HK-2 (cell line): ENCODE results near the gene PRDM16.

Source experiments
- DNase-seq: peaks from one replicate; pipeline ENCODE4 v3.0.0-alpha.2; 2018; ENCODE audit not compliant: unreplicated experiment

PRDM16 gene

DNA sequence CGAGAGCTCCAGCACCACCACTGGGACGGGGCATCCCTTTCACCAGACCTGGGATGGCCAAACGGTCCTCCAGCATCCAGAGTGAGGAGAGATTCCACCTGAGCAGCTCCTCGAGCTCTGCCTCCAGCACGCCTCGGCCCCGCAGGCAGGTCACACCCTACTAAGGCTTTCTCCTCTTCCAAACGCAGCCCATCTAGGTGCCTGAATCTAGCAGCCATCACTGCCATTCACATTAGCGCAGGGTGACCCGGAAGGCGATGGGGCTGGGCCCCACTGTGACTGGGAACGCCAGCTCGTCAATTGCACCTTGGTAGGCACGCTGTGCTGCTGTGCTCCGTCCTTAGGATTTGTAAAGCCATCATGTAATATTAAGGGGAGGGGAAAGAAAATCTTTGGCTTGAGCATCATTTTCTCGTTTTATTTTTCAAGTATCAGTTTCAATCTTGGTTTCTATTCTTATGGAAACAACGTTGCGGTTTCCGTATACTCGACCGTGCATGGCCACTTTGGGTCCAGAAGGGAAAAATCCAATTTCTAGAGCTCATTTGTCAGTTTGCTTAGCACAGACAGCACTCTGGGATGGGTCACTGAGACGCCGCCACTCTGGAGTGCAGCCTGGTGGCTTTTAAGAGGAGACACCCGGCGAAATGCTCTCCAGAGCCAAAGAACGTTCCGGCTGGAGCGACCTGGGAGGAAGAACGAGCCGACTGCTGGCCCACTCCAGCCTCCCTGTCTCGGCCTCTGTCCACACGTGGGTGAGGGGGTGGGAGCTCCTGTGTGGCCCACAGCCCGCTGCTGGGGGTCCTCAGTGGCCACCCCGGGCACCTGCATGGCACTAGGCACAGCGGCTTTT, 173.6 kb downstream of the PRDM16 start:
- no peak for DNase-seq

DNA sequence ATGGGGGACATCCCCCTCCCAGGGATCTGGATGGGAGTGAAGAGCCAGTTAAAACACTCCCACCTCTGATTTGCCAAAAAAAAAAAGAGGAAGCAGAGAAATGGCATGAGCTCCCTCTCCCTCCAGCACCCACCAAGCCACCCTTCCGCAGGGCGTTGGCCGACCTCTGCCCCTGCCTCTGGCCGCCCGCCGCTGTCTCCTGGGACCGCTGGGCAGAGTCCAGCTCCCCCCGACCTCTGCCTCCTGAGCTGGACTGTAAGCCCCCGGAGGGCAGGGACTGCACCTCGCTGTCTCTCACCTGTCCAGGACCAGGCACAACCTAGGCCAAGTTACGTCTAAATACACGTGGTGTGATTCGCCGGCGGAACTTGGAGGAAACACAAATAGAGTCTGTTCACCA, 174.3 kb downstream of the PRDM16 start:
- DNase-seq: no peak

DNA sequence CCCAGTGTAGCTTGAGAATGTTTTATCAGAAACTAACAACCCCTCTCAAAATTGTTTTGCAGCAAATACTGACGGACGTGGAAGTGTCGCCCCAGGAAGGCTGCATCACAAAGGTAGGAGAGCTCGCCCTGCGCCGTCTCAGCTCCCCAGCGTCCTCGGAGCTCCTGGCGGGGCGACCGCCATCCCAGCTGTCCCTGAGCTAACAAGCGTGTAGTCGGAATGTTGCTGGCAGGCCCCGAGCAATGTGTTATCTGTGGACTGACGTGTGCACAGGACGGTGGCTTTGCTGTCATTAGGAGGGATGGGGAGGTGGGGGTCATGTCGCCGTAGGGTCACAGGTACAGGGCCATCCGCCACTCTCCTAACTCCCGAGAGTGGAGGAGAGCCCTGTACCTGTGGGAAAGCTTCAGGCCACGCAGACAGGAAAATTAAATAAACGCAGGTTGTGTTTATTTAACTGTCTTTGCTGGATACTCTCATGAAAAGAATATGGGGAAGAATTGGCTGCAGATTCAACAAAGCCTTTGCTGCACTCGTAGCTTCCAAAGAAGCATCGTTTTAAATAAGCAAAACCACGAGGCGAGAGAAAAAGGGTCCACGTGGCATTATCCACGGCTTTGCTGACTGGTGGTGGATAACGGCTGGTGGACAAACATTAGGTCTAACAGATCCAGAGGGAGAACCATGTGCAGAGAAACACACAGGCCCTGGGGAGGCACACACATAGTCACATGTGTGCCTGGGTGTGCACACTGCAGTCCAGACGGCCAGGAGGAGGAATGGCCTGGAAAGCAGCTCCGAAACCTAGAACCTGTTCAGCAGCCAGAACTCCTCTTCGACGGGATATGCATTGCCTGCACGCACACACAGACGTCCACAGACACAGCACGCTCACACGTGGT, 175.3 kb downstream of the PRDM16 start:
- no peak for DNase-seq

DNA sequence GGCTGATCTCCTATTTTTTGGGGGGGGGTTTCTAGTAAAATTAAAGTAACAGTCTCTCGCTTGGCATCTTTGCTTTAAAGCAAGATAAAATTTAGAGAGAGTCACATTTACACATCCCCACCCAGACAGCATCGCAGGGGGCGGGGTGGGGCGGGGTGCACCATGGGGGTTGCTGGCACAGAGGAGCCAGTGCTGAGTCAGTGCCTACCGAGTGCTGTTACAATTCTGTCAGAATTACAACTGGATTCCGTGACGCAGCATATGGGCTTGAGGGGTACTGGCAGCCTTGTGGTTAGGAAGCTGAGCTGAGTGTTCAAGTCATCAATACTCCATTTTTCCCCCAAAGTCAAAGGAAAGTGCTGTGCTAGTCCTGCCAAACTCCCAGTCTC, 175.9 kb downstream of the PRDM16 start:
- no peak for DNase-seq

DNA sequence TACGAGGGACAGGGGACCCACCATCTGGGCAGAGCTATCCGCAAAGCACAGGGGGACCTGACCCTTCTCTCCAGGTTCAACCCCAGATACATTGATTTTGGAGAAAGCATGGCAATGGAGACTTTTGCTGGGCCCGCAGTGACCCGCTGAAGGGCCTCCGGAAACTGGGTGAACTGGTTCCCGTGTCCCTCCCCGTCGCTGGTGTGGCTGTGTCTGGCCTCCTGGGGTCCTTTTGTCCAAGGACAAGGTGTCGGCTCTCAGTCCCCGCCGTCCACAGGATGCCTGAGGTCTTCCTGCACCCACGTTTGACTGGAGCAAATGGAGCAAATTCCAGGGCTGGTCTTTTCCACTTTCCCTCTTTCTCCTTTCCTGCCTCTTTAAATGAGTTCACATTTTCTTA, 176.3 kb downstream of the PRDM16 start:
- DNase-seq: no peak

DNA sequence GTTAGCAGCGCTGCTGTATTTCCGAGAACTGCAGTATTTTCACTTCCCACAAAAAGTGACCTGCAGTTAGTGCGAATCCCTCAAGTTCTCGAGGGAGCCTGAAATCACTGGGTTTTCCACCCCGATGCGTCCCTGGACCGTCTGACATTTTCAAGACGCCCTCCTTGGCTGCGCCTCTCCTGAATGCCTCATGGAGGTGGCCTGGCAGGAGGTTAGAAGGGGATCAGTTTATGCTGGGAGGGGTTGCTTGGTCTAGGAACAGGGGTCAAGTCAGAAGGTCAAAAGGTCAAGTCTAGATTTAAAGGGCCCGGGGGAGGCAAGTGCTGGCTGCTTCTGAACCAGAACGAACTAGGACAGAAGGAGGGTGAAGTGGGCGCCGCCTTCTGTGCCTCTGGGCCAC, 176.8 kb downstream of the PRDM16 start:
- no peak for DNase-seq

DNA sequence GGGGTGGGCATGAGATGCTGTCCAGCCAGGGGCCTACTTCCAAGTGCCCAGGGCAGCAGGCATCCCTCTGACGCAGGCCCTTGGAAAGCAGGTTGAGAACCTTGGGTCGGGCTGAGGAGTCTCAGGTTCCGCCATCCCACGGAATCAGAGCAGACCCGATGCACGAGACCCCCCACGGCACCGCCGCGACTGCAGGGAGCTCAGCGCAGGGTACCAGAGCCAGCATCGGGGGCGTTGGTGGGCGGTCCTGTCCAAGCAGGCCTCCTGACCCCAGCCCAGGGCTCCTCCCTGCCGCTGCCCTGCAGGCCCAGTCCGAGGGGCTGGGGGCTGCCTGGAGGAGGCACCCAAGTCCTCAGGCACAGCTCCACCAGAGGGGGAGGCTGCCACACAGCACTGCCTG, 177.2 kb downstream of the PRDM16 start:
- DNase-seq: no peak

DNA sequence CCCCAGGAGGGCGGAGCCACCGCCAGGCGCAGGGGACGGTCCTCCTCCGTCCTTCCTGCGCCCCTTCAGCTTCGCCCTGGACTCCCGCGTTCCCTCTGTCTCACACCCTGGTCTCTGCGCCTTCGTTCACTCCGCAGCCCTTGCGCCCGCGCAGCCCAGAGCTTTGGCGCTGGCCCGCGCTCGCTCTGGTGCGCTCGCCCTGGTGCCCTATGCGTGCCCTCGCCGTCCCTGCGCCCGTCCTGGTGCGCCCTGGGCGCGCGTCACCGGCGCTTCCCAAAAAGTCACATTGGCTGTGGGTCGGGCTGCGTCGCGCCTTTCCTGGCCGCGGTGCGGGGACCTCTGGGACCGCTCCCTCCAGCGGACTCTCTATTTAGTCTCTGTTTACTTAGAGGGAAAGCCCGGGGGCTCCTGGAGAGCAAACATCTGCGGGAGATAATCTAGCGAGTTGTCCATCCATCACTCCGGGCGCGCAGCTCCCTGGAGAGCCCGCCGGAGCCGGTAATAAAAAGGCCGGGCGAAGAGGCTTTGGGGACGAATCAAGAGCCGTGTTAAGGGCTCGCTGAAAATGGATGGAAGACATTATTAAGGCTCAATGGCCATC, 178.6 kb downstream of the PRDM16 start:
- DNase-seq: no peak

DNA sequence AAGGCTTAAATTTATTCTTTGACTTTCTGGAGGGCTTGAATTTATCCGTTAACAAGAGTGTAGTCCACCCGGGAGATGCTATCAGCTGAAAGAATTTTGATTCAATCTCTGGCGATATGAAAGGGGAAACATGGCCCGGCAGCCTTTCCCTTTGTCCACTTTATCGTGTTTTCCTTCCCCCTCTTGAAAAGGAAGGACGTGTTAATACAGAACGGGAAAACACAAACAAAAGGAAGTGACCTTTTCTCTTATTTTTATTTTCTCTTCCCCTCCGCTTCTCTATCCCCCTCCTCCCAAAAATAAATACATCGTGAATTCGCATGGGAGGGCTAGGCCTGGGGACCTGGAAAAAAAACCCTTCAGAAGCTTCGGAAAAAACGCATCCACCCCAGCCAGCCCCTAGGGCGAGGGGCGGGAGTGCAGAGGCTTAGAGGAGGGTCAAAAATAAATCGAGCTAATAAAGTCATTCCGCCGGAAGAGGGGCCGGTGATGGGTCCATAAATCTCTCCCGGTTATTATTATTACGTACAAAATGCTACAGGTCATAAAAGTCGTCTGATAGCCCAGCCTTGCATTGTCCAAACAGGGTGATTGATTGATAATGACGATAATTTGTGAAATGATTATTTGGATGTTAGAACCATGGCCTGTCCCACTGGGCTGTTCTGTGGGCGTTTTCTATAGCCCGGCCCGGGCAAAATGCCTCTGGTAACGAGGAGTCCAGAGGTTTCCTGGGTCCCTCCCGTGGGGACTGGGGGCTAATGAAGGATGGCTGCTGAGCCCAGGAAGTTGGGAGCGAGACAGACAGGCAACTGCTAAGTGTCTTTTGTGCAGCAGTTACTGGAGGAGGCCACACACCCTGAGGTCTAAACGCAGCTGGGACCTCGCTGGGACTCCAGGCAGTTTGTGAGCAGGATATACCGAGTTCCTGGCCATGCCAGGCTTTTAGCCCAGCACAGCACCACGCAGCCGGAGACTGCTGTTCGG, 179.4 kb downstream of the PRDM16 start:
- no peak for DNase-seq

DNA sequence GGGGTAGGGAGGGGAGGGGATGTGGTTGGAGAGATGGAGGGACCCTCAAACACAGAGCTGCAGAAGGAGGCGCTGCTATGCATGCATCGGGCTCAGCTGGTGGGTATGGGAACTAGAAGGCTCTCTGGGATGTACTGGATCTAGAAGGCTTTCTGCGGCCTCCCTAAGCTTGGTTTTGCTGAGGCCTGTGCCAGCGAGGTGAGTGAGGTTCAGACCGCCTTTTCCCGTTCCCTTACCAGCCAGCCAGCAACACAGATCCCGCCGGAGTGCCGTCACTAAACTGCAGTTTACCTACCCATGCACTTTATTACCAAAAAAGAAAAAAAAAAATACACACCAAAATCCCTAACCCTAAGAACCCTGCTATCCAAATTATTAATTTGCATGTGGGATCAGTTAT, 180.2 kb downstream of the PRDM16 start:
- DNase-seq: no peak

DNA sequence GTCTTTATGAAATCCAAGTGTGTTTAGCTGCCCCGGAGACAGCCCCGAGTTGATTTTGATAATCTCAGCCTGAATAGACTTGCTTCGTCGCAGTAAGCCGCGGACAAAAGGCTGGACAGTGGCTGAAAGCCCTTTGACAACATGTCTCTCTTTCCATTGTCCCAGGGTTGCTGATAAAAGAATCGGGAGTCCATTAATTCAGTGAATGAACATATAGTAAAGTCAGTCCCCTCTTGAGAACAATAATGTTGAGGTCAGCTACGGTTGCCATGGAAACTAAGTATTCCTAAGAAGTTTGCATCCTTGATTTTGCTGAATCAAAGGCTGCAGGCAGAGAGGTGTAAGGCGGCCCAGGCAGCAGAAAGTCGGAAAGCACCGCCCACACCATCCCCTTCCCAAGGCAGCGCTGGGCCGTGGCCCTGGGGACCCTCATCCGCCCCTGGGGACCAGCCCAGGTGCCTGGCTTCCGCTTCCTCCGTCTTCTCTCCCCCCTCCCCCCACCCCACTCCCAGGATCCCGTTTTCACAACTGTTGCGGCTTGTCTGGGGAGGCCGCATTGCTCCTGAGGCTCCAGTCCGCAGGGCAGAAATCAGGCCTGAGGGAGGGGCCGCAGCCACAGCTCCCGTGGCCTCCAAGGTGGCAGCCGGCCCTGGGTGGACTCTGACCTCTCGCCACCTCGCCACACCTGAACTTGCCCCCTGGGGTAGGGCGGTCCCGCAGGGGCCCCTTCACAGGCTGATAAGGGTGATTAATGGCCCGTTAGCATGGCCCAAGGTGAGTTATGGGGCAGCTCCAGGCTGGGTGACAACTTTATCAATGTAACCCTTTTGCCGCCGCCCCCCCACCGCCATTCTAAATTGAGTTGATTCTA, 180.9 kb downstream of the PRDM16 start:
- no peak for DNase-seq

DNA sequence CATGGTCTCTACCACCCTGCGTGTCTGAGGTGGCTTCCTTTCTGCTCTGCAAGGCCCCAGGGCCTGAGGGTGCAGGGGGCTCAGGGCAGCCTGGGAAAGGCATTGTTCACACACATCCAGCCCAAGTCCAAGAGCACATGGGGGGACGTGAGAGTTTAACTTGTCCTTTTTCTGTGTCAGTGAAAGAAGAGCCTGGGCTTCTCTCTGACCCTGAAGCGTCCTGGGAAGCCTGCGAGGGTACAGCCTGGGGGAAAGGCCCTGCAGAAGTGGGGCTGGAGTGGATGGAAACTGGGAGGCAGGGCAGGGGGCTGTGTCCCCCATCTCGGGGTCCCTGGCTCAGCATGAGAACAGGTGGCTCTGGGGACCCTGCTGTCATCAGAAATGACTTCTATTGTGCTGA, 181.6 kb downstream of the PRDM16 start:
- no peak for DNase-seq

DNA sequence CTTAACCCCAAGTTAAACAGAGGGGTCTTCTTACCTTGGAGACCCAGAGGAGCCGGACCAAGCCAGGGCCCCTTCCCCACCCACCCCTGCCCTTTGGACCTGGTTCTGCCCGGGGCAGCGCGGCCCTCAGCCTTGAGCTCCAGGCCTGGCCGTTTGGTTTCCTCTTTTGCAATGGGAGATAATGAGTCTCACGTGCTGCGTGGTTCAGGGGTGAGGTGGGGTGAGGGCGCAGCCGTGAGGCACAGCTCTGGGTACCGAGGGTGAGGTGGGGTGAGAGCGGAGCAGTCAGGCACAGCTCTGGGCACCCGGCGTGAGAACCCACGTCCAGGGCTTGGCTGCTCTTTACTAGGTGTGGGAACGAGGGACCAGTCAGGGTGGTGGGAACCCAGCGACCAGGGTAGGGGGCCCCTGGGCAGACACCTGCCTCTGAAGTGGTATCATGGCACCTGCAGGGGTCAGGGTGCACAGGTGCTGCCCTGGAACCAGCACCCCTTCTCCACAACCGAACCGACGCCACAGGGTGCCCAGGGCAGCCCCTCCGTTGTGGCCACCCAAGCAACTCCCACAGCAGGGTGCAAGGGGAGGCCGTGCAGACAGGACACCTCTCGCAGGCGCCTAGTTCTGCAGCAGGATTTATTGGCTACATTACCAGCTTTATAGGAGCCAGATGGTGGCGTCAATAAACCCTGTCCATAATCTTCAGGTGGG, 182.2 kb downstream of the PRDM16 start:
- no peak for DNase-seq

DNA sequence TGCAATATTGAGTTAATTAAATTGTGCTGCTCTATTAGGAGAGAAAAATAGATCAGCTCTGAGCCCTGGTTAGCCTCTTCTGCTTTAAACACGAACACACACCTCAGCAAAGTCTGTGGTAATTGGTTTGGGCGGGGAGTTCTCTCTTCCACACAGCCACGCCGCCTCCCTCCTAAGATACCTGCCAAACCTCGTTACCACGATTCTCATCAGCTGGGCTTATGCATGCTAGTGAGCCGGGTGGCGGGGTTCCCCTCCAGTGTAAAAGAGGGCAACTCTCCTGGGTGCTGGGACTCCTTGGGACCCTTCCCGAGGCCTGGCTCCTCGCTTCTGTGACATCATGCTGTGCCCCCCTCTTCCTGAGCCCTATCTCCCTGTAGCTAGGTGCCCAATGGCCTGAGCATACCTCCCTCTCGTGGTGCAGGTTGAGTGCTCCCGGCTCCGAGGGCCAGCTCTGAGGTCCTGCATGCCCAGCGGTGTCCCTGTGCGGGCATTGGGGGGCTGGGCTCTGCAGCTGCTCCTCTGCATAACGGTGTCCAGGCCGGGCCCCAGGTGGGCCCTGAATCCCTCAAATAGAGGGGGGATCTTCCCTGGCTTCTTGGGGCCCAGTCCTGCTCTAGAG, 182.9 kb downstream of the PRDM16 start:
- DNase-seq: no peak

DNA sequence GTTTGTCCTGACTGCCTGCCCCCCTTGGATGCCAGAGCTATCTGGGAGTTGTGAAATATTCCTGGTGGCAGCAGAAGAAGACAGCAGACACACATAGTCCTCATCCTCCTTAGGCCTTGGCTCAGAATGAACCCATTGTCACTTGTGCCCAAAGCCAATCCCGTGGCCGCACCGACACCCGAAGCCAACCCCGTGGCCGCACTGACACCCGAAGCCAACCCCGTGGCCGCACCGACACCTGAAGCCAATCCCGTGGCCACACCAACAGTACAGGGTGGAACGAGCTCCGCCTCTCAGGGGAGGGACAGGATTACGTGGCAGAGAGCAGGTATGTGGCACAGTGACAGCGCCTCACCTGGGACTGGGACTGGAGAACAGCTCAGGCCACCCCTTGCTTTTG, 186.7 kb downstream of the PRDM16 start:
- DNase-seq: no peak

DNA sequence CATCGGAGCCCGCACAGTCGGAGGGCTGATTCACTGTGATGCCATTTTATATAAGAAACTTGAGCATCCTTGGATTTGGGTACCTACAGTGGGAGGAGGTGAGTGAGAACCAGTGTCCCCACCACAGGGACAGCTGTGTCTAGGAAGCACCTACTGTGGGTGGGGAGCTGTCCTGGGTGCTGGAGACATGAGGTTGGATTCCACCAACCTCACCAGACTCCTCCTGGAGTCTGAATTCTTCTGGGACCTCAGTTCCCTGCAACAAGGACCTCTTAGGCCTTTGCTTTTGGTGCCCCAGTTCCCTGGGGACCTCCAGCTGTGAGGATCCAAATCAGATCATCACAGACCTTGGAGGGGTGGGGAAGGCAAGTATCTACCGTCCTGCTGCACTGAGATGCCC, 188.8 kb downstream of the PRDM16 start:
- DNase-seq: no peak

DNA sequence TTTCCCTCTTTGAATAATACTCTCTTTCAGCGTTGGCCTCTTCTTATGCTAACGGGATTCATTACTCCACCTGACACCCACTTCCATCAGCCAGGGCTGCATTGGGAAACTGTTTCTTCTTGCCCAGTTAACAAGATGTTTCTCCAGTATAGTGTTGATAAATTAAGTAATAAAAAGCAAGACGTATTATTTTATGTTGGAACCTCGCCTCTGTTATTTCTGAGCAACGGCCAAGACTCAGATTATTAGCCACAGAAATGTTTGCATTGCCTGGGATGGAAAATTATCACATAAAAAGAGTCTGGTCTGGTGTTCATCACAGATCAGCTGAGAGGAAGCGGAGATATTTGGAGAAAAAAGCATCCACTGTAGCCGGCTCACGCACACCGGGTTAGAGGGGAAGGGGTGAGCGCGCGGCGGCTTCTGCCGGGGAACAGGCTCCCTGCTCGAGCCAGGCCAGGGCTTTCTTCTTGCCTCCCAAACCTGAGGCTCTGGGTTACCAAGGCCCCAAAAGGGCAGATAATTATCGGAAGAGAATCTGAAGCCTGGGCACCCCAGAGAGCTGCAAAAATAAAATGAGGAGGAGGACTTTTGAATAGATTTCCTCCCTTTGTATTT, 189.5 kb downstream of the PRDM16 start:
- DNase-seq: no peak

DNA sequence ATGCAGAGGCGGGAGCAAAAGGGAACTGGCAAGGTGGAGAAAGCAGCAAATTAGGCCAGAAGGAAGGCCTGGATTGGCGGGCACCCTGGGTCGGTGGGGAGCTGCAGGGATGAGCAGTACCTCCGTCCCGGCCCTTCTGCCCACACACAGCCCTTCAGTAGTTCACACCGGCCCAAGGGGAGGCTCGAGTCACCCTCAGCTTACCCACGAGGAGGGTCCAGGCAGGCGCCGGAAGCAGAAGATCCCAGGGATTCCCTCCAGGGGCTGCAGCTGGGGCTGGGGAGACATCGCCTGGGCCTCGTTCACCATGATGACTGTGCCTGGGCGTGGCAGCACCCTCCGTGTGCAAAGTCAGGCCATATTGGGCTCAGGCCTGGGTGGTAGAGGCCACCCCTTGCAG, 190.0 kb downstream of the PRDM16 start:
- DNase-seq: no peak
